C4-2B (cell line): ENCODE data around the gene AMPH.

Experiments used
- ZFX ChIP-seq: fragments of 450-650 bp; IDR thresholded peaks from 2 replicates; pipeline ENCODE4 v1.6.1; 2017
- TF ChIP-seq, protein P1 (sequence below): fragments of 450-650 bp; conservative IDR thresholded peaks from 2 replicates; pipeline ENCODE4 v1.5.1; 2017; ENCODE audit warnings: mild to moderate bottlenecking

DNA sequence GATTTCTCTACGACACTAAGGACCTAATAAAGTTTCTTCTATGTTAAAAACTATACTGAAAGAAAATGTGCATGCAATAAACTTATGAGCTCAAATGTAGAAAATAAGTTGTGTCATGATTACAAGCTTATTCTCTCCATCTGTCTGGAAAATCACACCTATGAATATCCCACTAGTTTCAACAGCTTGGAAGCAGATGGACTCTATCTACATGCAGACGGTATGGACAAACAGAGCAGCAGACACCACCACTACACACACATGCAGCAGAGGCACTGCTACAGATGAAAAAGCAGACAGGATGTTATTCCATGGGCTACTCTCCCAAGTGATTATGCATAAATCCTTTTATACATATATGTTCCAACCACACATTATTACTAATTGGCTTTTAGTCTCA, 234.3 kb downstream of the AMPH start:
- TF ChIP-seq, protein P1, sequence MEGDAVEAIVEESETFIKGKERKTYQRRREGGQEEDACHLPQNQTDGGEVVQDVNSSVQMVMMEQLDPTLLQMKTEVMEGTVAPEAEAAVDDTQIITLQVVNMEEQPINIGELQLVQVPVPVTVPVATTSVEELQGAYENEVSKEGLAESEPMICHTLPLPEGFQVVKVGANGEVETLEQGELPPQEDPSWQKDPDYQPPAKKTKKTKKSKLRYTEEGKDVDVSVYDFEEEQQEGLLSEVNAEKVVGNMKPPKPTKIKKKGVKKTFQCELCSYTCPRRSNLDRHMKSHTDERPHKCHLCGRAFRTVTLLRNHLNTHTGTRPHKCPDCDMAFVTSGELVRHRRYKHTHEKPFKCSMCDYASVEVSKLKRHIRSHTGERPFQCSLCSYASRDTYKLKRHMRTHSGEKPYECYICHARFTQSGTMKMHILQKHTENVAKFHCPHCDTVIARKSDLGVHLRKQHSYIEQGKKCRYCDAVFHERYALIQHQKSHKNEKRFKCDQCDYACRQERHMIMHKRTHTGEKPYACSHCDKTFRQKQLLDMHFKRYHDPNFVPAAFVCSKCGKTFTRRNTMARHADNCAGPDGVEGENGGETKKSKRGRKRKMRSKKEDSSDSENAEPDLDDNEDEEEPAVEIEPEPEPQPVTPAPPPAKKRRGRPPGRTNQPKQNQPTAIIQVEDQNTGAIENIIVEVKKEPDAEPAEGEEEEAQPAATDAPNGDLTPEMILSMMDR, result no peak
- no peak for TF ChIP-seq ZFX
